SK-N-SH (cell line): ENCODE results near the gene NKX2-3. TPM values are rescaled to one million over a fixed set of nuclear protein-coding genes. Genes with fewer than 3 reads are reported as not detected.

Source experiments
- CTCF ChIA-PET: fragments of 300-600, 350-600 bp; formaldehyde crosslinking; extraction: SDS; loops from one replicate; lab custom pipeline; 2021; lab: Yijun Ruan, JAX
- POLR2A ChIA-PET: fragments of 350-600 bp; sonication (Branson Sonifier 250); formaldehyde crosslinking; extraction: SDS; loops from one replicate; lab custom pipeline; 2020; ENCODE audit warnings: antibody characterized with exemption, inconsistent platforms; lab: Yijun Ruan, JAX
- DNase-seq: peaks from one replicate; pipeline ENCODE4 v3.0.0; 2012
- H2AFZ ChIP-seq: fragments of 200-600 bp; sonication (generic); 2 replicates; pipeline ENCODE4 v1.8.1; 2016; ENCODE audit warnings: antibody characterized with exemption, mild to moderate bottlenecking, low read depth
- H3F3A ChIP-seq: fragments of 200-600 bp; sonication (generic); replicated peaks from 2 replicates; pipeline ENCODE3; 2016; ENCODE audit warnings: antibody characterized with exemption, mild to moderate bottlenecking; ENCODE audit not compliant: insufficient read depth
- H3K27ac ChIP-seq, 2 experiments: fragments of 200-500 bp in 1 of 2; fragments of 200-600 bp in 1 of 2; sonication (Bioruptor generic) in 1 of 2; sonication (generic), shearing (Covaris generic) in 1 of 2; 2 replicates each; pipeline versions ENCODE4 v1.5.1 to v1.6.1; 2014 to 2016; ENCODE audit warnings: low read depth in 2 of 2, inconsistent platforms in 1 of 2, low read length in 1 of 2, mild to moderate bottlenecking in 1 of 2, mixed read lengths in 1 of 2
- H3K27me3 ChIP-seq: fragments of 200-600 bp; sonication (generic), shearing (Covaris generic); 2 replicates; pipeline ENCODE4 v1.6.1; 2016; ENCODE audit warnings: mixed run types; ENCODE audit not compliant: insufficient read depth
- H3K36me3 ChIP-seq, 2 experiments: fragments of 200-500 bp in 1 of 2; fragments of 200-600 bp in 1 of 2; sonication (Bioruptor generic) in 1 of 2; sonication (generic) in 1 of 2; replicated peaks in 1 of 2; 2 replicates each; pipeline versions ENCODE3 to v1.5.1; 2014 to 2016; ENCODE audit warnings: low read length in 1 of 2, mild to moderate bottlenecking in 1 of 2; ENCODE audit not compliant: insufficient read depth in 2 of 2, control insufficient read depth in 1 of 2
- H3K4me1 ChIP-seq, 2 experiments: fragments of 200-500 bp in 1 of 2; fragments of 200-600 bp in 1 of 2; sonication (Bioruptor generic) in 1 of 2; sonication (generic), shearing (Covaris generic) in 1 of 2; 2 replicates each; pipeline versions ENCODE4 v1.5.1 to v1.6.1; 2014 to 2016; ENCODE audit warnings: low read depth in 1 of 2, low read length in 1 of 2, mixed run types in 1 of 2; ENCODE audit not compliant: insufficient read depth in 2 of 2, control insufficient read depth in 1 of 2
- H3K4me2 ChIP-seq: fragments of 200-600 bp; sonication (generic), shearing (Covaris generic); 2 replicates; pipeline ENCODE4 v1.6.1; 2017; ENCODE audit warnings: mixed run types
- H3K4me3 ChIP-seq, 2 experiments: fragments of 200-500 bp in 1 of 2; fragments of 200-600 bp in 1 of 2; sonication (Bioruptor generic) in 1 of 2; sonication (generic), shearing (Covaris generic) in 1 of 2; 2 replicates each; pipeline versions ENCODE4 v1.5.1 to v1.8.1; 2014 to 2016; ENCODE audit warnings: low read depth in 2 of 2, inconsistent platforms in 1 of 2, low read length in 1 of 2, mild to moderate bottlenecking in 1 of 2, mixed read lengths in 1 of 2, moderate library complexity in 1 of 2
- H3K79me2 ChIP-seq: fragments of 200-600 bp; sonication (generic); 2 replicates; pipeline ENCODE4 v1.8.1; 2017; ENCODE audit warnings: mild to moderate bottlenecking; ENCODE audit not compliant: insufficient read depth
- H3K9ac ChIP-seq: fragments of 200-600 bp; sonication (generic); 2 replicates; pipeline ENCODE4 v1.6.1; 2017; ENCODE audit warnings: mixed run types
- H3K9me2 ChIP-seq: fragments of 200-600 bp; sonication (generic); 2 replicates; pipeline ENCODE4 v1.6.1; 2017; ENCODE audit warnings: mixed run types
- H3K9me3 ChIP-seq: fragments of 200-600 bp; sonication (generic); 2 replicates; pipeline ENCODE4 v1.6.1; 2017; ENCODE audit warnings: mixed run types, mild to moderate bottlenecking, moderate library complexity
- H4K20me1 ChIP-seq: fragments of 200-600 bp; sonication (generic); 2 replicates; pipeline ENCODE4 v1.6.1; 2017; ENCODE audit warnings: mild to moderate bottlenecking, mixed run types; ENCODE audit not compliant: insufficient read depth
- CHD2 ChIP-seq: fragments of 150-350 bp; IDR thresholded peaks from 2 replicates; pipeline ENCODE4 v1.6.1; 2018; ENCODE audit warnings: low read length; ENCODE audit not compliant: partially characterized antibody
- ELF1 ChIP-seq: IDR thresholded peaks from 2 replicates; pipeline ENCODE4 v1.4.0; 2012
- EZH2phosphoT487 ChIP-seq: fragments of 200-600 bp; sonication (generic); IDR thresholded peaks from 2 replicates; pipeline ENCODE4 v1.6.1; 2017; ENCODE audit warnings: low read depth, mixed run types, mild to moderate bottlenecking, antibody characterized with exemption, moderate library complexity, borderline replicate concordance
- FOSL2 ChIP-seq: IDR thresholded peaks from 2 replicates; pipeline ENCODE4 v1.4.0; 2012; ENCODE audit warnings: low read depth, mild to moderate bottlenecking, moderate library complexity, borderline replicate concordance
- FOXJ3 ChIP-seq: sonication (generic); formaldehyde crosslinking; IDR thresholded peaks from 2 replicates; pipeline ENCODE4 v1.5.1; 2020; ENCODE audit warnings: mild to moderate bottlenecking, missing genetic modification reagents
- FOXM1 ChIP-seq: IDR thresholded peaks from 2 replicates; pipeline ENCODE4 v1.4.0; 2012; ENCODE audit warnings: low read depth, mild to moderate bottlenecking
- GATA2 ChIP-seq: sonication (generic); formaldehyde crosslinking; IDR thresholded peaks from 2 replicates; pipeline ENCODE4 v1.5.0; 2020; ENCODE audit warnings: mild to moderate bottlenecking, missing genetic modification reagents
- JUND ChIP-seq: IDR thresholded peaks from 2 replicates; pipeline ENCODE4 v1.4.0; 2012
- MEF2A ChIP-seq: IDR thresholded peaks from 2 replicates; pipeline ENCODE4 v1.4.0; 2012; ENCODE audit warnings: low read depth, borderline replicate concordance
- MXI1 ChIP-seq: IDR thresholded peaks from 2 replicates; pipeline ENCODE4 v1.6.1; 2012; ENCODE audit warnings: mild to moderate bottlenecking, low read depth, low read length, improper control_type of control experiment
- NRF1 ChIP-seq: IDR thresholded peaks from 2 replicates; pipeline ENCODE4 v1.6.1; 2012; ENCODE audit warnings: low read depth, mild to moderate bottlenecking, low read length
- POLR2AphosphoS5 ChIP-seq: IDR thresholded peaks from 2 replicates; pipeline ENCODE4 v1.6.1; 2012; ENCODE audit warnings: low read depth, low read length
- RAD21 ChIP-seq: IDR thresholded peaks from 2 replicates; pipeline ENCODE4 v1.6.1; 2012; ENCODE audit warnings: mild to moderate bottlenecking, low read length
- RCOR1 ChIP-seq: fragments of 150-350 bp; IDR thresholded peaks from 2 replicates; pipeline ENCODE4 v1.6.1; 2017; ENCODE audit warnings: antibody characterized with exemption, low read length
- REST ChIP-seq: IDR thresholded peaks from 2 replicates; pipeline ENCODE4 v1.6.1; 2012; ENCODE audit warnings: mild to moderate bottlenecking, low read depth, low read length, moderate library complexity
- RXRA ChIP-seq: IDR thresholded peaks from 2 replicates; pipeline ENCODE4 v1.4.0; 2012; ENCODE audit warnings: low read depth, mild to moderate bottlenecking, borderline replicate concordance
- SIN3A ChIP-seq: IDR thresholded peaks from 2 replicates; pipeline ENCODE4 v1.6.1; 2012; ENCODE audit warnings: low read depth, mild to moderate bottlenecking, low read length, moderate library complexity, borderline replicate concordance
- TAF1 ChIP-seq: IDR thresholded peaks from 2 replicates; pipeline ENCODE4 v1.6.1; 2012; ENCODE audit warnings: low read depth, mild to moderate bottlenecking, low read length, moderate library complexity, borderline replicate concordance
- TCF12 ChIP-seq: IDR thresholded peaks from 2 replicates; pipeline ENCODE4 v1.4.0; 2012
- USF1 ChIP-seq: IDR thresholded peaks from 2 replicates; pipeline ENCODE4 v1.4.0; 2012; ENCODE audit warnings: low read depth, borderline replicate concordance
- USF2 ChIP-seq: fragments of 150-350 bp; IDR thresholded peaks from 2 replicates; pipeline ENCODE4 v1.6.1; 2017; ENCODE audit warnings: antibody characterized with exemption, low read length, low read depth, borderline replicate concordance
- YY1 ChIP-seq: IDR thresholded peaks from 2 replicates; pipeline ENCODE4 v1.4.0; 2012; ENCODE audit warnings: low read depth, mild to moderate bottlenecking
- WGBS: methylation state at CpG from one replicate; pipeline ENCODE4 v1.1.6; 2017; ENCODE audit warnings: low lambda C conversion rate; 5-methylcytosine and 5-hydroxymethylcytosine counted together
- polyA plus RNA-seq, 3 experiments: library from polyadenylated mRNA; depleted of rRNA; stranded (reverse); fragments of >200 nt; gene quantifications; 2 replicates each; pipeline ENCODE4 v1.2.3, GENCODE V29; 2012
- TF ChIP-seq, protein P1 (sequence below): IDR thresholded peaks from 2 replicates; pipeline ENCODE4; 2012
- TF ChIP-seq, protein P2 (sequence below): IDR thresholded peaks from 2 replicates; pipeline ENCODE4 v1.4.0; 2012; ENCODE audit warnings: low read depth

The NKX2-3 gene
- polyA plus RNA-seq, 1 of the 3 experiments (the other 2 are of a cell fraction), result not detected

DNA sequence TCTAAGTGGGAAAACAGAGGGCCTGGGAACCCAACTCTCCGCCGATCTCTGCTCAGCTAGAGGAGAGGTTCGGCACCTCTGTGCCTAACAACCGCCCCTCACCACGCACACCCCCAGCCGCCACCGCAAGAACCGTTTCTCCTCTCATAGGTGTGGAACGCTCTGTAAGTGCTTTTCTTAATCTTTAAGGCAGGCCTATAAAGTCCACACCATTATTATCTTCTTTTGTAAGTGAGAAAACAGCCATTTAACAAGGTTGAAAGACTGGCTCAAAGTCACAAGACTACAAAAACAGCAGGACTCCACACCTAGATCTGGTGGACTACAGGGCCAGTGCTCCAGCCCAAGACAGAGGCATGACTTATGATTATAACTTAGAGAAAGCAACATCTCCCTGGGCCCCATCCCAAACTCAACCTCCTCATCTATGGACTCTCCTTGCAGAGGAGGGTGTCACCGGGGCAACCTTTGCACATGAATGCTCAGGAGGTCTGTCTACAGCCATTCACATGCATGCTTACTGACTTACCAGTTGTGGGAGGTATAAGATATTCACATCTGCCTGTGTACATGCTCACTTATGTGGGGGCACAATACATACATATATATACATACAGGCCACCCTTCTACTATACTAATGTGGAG lies 7.9 kb upstream of the NKX2-3 start:
- Histone ChIP-seq H3K36me3 (no peaks in the 10 kb centered on the region), H3K4me1 (no peaks in the 10 kb centered on the region; a peak in 1 of 4 replicates), H3K4me3 (no peak overlapping the region), H2AFZ (no peak overlapping the region), H4K20me1 (peaks cover 16% of the 10 kb centered on the region; the same call in 1 of the 2 replicates), H3K9ac (no peak overlapping the region), H3K9me3 (no peaks in the 10 kb centered on the region), H3K27ac (no peak overlapping the region), H3F3A (peaks cover 3% of the 10 kb centered on the region), H3K27me3 (peaks cover 97% of the 10 kb centered on the region), H3K79me2 (no peaks in the 10 kb centered on the region), H3K4me2 (no peak overlapping the region), H3K9me2 (no peaks in the 10 kb centered on the region)
- DNase-seq, result no peak
- TF ChIP-seq POLR2AphosphoS5 (no peak), YY1 (no peak), RAD21 (no peak), JUND (no peak), TCF12 (no peak), MEF2A (no peak), GATA2 (no peak), RXRA (no peak), ELF1 (no peak), FOSL2 (no peak), USF1 (no peak), TAF1 (no peak), SIN3A (no peak), FOXJ3 (CRISPR knock-in tag) (no peak), RCOR1 (no peak), NRF1 (no peak), FOXM1 (no peak), CHD2 (no peak)
- TF ChIP-seq, protein P1, sequence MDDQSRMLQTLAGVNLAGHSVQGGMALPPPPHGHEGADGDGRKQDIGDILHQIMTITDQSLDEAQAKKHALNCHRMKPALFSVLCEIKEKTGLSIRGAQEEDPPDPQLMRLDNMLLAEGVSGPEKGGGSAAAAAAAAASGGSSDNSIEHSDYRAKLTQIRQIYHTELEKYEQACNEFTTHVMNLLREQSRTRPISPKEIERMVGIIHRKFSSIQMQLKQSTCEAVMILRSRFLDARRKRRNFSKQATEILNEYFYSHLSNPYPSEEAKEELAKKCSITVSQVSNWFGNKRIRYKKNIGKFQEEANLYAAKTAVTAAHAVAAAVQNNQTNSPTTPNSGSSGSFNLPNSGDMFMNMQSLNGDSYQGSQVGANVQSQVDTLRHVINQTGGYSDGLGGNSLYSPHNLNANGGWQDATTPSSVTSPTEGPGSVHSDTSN, result no peak
- ChIA-PET POLR2A (no interaction called here), CTCF (interaction anchor here (0.6 kb wide), 1 partner anchor 153 kb away, joined by 3 read pairs; no protein-coding TSS in a partner anchor)
- 38% methylated on average over 10 of the region's 10 CpGs for WGBS

GRCh38 chr10:99525897-99526296 lies 6.8 kb upstream of the NKX2-3 start:
- Histone ChIP-seq H3K4me1 (no peaks in the 10 kb centered on the region; a peak in 1 of 4 replicates), H3K4me2 (no peak overlapping the region), H2AFZ (no peak overlapping the region), H3K36me3 (no peaks in the 10 kb centered on the region), H3K27me3 (peaks cover 97% of the 10 kb centered on the region), H3K79me2 (no peaks in the 10 kb centered on the region), H4K20me1 (peaks cover 16% of the 10 kb centered on the region; the same call in 1 of the 2 replicates), H3K9me3 (no peaks in the 10 kb centered on the region), H3K9ac (no peak overlapping the region), H3F3A (peaks cover 3% of the 10 kb centered on the region), H3K4me3 (no peak overlapping the region), H3K27ac (no peak overlapping the region), H3K9me2 (no peaks in the 10 kb centered on the region)
- DNase-seq, result no peak
- CTCF ChIA-PET, result no interaction called here
- POLR2A ChIA-PET, result no interaction called here
- TF ChIP-seq USF2, result no peak
- no peak for TF ChIP-seq MXI1
- no peak for TF ChIP-seq YY1
- TF ChIP-seq RCOR1, result no peak
- TF ChIP-seq SIN3A, result no peak
- no peak for TF ChIP-seq RAD21
- TF ChIP-seq EZH2phosphoT487, result no peak
- TF ChIP-seq, protein P2, sequence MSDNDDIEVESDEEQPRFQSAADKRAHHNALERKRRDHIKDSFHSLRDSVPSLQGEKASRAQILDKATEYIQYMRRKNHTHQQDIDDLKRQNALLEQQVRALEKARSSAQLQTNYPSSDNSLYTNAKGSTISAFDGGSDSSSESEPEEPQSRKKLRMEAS, result no peak
- TF ChIP-seq REST, result no peak
- no peak for TF ChIP-seq TAF1
